ENCODE measurements around the gene RAP2A.
A peak's percentile ranks its signal among the peaks of the same experiment; 100 is the strongest.

Gene RAP2A

GRCh38 chr13:97426695-97427094, 7.3 kb upstream of the RAP2A start:
- no peak overlapping the region for H3K4me3 ChIP-seq (replicated peaks; ENCODE audit: low read depth, low read length)
- DNase-seq (ENCODE audit: extremely low read depth, low read depth), result no peak
- TF ChIP-seq CTCF (IDR thresholded peaks at IDR 0.05; ENCODE audit: low read depth, low read length, missing control alignments), result no peak

- DNase-seq (ENCODE audit: extremely low read depth, low read depth), result no peak
- peak overlapping the region; percentile 20; the same call in 1 of the 2 replicates for H3K4me3 ChIP-seq (replicated peaks; ENCODE audit: low read depth, low read length)
- TF ChIP-seq CTCF (IDR thresholded peaks at IDR 0.05; ENCODE audit: low read depth, low read length, missing control alignments), result no peak
Measured at GRCh38 chr13:97429681-97430081, 4.3 kb upstream of the RAP2A start.

GRCh38 chr13:97430296-97430695, 3.7 kb upstream of the RAP2A start:
- no peak for DNase-seq (ENCODE audit: extremely low read depth, low read depth)
- peak overlapping the region; percentile 20; the same call in 1 of the 2 replicates for H3K4me3 ChIP-seq (replicated peaks; ENCODE audit: low read depth, low read length)
- no peak for TF ChIP-seq CTCF (IDR thresholded peaks at IDR 0.05; ENCODE audit: low read depth, low read length, missing control alignments)

- no peak overlapping the region for H3K4me3 ChIP-seq (replicated peaks; ENCODE audit: low read depth, low read length)
- TF ChIP-seq CTCF (IDR thresholded peaks at IDR 0.05; ENCODE audit: low read depth, low read length, missing control alignments), result no peak
- DNase-seq (ENCODE audit: extremely low read depth, low read depth), result no peak
Measured at GRCh38 chr13:97431171-97431764, 2.7 kb upstream of the RAP2A start.

GRCh38 chr13:97432232-97432916, 1.6 kb upstream of the RAP2A start:
- no peak for TF ChIP-seq CTCF (IDR thresholded peaks at IDR 0.05; ENCODE audit: low read depth, low read length, missing control alignments)
- DNase-seq (ENCODE audit: extremely low read depth, low read depth), result no peak
- H3K4me3 ChIP-seq (replicated peaks; ENCODE audit: low read depth, low read length), result peak overlapping the region; percentile 84

- no peak for TF ChIP-seq CTCF (IDR thresholded peaks at IDR 0.05; ENCODE audit: low read depth, low read length, missing control alignments)
- DNase-seq (ENCODE audit: extremely low read depth, low read depth), result peak; percentile 100
- H3K4me3 ChIP-seq (replicated peaks; ENCODE audit: low read depth, low read length), result peak overlapping the region; percentile 84
Measured at GRCh38 chr13:97432917-97433726, 847 bp upstream of the RAP2A start.
